Nephron progenitor cell (in vitro differentiated cells): Measurements from ENCODE around the gene SKIDA1.

Experiments
- DNase-seq: peaks from one replicate; pipeline ENCODE4 v3.0.0; 2021
- H3K27ac Mint-ChIP-seq: 2 replicates; pipeline ENCODE4 v1.8.0; 2021; ENCODE audit warnings: mild to moderate bottlenecking, moderate library complexity, mixed read lengths
- H3K27me3 Mint-ChIP-seq: 2 replicates; pipeline ENCODE4 v1.8.0; 2021; ENCODE audit warnings: mild to moderate bottlenecking, low read depth, mixed read lengths; ENCODE audit not compliant: poor library complexity
- H3K36me3 Mint-ChIP-seq: 2 replicates; pipeline ENCODE4 v1.8.0; 2021; ENCODE audit warnings: low read depth, mixed read lengths
- H3K4me1 Mint-ChIP-seq: 2 replicates; pipeline ENCODE4 v1.8.0; 2021; ENCODE audit warnings: mixed read lengths
- H3K4me3 Mint-ChIP-seq: 2 replicates; pipeline ENCODE4 v1.8.0; 2021; ENCODE audit warnings: mild to moderate bottlenecking, moderate library complexity, mixed read lengths
- H3K9me3 Mint-ChIP-seq: 2 replicates; pipeline ENCODE4 v1.8.0; 2021; ENCODE audit warnings: mild to moderate bottlenecking, moderate library complexity, mixed read lengths
- CTCF ChIP-seq: fragments of 200-600 bp; sonication (generic); IDR thresholded peaks from 2 replicates; pipeline ENCODE4 v1.5.0; 2021; ENCODE audit warnings: antibody characterized with exemption

SKIDA1 gene

GRCh38 chr10:21515361-21516241, 9.9 kb downstream of the SKIDA1 start:
- H3K4me1 Mint-ChIP-seq, result peaks cover 72% of the 10 kb centered on the region
- H3K36me3 Mint-ChIP-seq, result peaks cover 20% of the 10 kb centered on the region
- no peaks in the 10 kb centered on the region for H3K9me3 Mint-ChIP-seq
- DNase-seq, result no peak
- TF ChIP-seq CTCF, result no peak
- H3K27me3 Mint-ChIP-seq, result peaks cover 8% of the 10 kb centered on the region
- peak overlapping the region; percentile 99 for H3K4me3 Mint-ChIP-seq
- peak overlapping the region; percentile 75 for H3K27ac Mint-ChIP-seq

DNA sequence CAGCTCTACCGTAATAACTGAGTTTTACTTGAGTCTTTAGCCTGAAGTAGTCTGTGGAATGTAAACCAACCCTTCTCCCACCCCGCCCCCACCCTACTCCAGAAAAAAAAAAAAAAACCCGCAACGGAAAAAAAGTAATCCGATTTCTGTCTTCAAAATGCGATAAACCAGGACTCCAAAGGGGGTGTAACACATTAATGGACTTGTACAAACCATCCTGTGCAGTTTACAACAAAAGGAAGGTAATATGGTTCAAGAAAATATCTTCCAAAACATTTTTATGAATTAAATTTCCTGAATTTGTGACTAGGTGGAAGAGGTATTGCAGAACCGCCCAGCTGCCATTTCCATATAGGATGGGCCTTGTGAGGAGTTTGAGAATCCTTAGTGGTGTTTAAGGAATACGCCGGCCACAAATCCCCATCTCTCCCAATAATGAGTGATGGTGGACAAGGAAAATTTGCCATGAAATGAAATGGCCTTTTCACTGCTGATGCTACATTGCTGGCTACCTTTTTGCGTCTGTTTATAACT, 10.6 kb downstream of the SKIDA1 start:
- no peak overlapping the region for H3K27ac Mint-ChIP-seq
- peak overlapping the region; percentile 99 for H3K4me3 Mint-ChIP-seq

GRCh38 chr10:21514129-21514817, 11.2 kb downstream of the SKIDA1 start:
- H3K4me1 Mint-ChIP-seq, result peaks cover 67% of the 10 kb centered on the region

More for the DNA sequence above, 10.6 kb downstream of the SKIDA1 start:
- peaks cover 67% of the 10 kb centered on the region for H3K4me1 Mint-ChIP-seq
- no peak for DNase-seq
- peaks cover 8% of the 10 kb centered on the region for H3K27me3 Mint-ChIP-seq
- H3K9me3 Mint-ChIP-seq, result no peaks in the 10 kb centered on the region
- TF ChIP-seq CTCF, result no peak
- peaks cover 20% of the 10 kb centered on the region for H3K36me3 Mint-ChIP-seq

DNA sequence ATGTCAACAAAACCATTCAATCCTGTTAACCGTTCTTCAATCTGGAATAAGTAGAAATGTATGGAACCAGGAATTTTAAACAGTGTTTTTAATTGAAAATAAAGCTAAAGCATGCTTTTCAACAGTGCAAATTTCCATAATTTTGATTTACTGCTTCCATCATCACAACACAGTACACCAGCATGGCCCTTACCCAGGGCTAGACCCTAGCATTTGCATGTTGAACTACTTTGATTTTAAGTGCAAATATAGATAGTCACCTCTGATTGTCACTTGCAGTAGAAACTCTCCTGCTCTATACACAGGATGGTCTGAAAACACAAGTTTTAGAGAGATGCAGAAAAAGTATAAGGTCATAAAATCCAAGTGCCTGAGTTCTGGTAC, 12.1 kb downstream of the SKIDA1 start:
- Mint-ChIP-seq H3K4me3 (peak overlapping the region; percentile 99), H3K4me1 (peaks cover 67% of the 10 kb centered on the region), H3K27ac (no peak overlapping the region), H3K27me3 (peaks cover 8% of the 10 kb centered on the region), H3K36me3 (peaks cover 20% of the 10 kb centered on the region), H3K9me3 (no peaks in the 10 kb centered on the region)
- DNase-seq, result no peak
- no peak for TF ChIP-seq CTCF

More at GRCh38 chr10:21514129-21514817, 11.2 kb downstream of the SKIDA1 start:
- no peak for DNase-seq
- H3K36me3 Mint-ChIP-seq, result peaks cover 20% of the 10 kb centered on the region
- peak overlapping the region; percentile 99 for H3K4me3 Mint-ChIP-seq
- H3K9me3 Mint-ChIP-seq, result no peaks in the 10 kb centered on the region
- H3K27ac Mint-ChIP-seq, result no peak overlapping the region
- no peak for TF ChIP-seq CTCF
- peaks cover 8% of the 10 kb centered on the region for H3K27me3 Mint-ChIP-seq

- Mint-ChIP-seq H3K27ac (peak overlapping the region; percentile 92), H3K4me1 (peaks cover 67% of the 10 kb centered on the region), H3K9me3 (no peaks in the 10 kb centered on the region), H3K27me3 (peaks cover 8% of the 10 kb centered on the region), H3K4me3 (peak overlapping the region; percentile 99), H3K36me3 (peaks cover 20% of the 10 kb centered on the region)
- no peak for TF ChIP-seq CTCF
- no peak for DNase-seq
These were observed 12.7 kb downstream of the SKIDA1 start for GRCh38 chr10:21512573-21513404.
